Activated CD4-positive, alpha-beta T cell treated with anti-CD3 and anti-CD28 coated beads for 36 hours (primary cell): ENCODE results near the gene PODN. TPM values are rescaled to one million over a fixed set of nuclear protein-coding genes. Genes with fewer than 3 reads are reported as not detected.
A peak's percentile ranks its signal among the peaks of the same experiment; 100 is the strongest.

Experiments
- ATAC-seq: fragments of 200-7000 bp; cut with Tn5 transposase; one replicate; pipeline ENCODE4 v1.10.0; 2021; ENCODE audit warnings: mild to moderate bottlenecking, moderate library complexity
- CTCF ChIA-PET: fragments of 350-600 bp; sonication (Branson Sonifier 250); formaldehyde crosslinking; loops from one replicate; lab custom pipeline; 2021; ENCODE audit warnings: antibody characterized with exemption; lab: Charles Lee
- POLR2A ChIA-PET: fragments of 350-600 bp; sonication (Branson Sonifier 250); formaldehyde crosslinking; loops from one replicate; lab custom pipeline; 2021; ENCODE audit warnings: antibody characterized with exemption, inconsistent platforms; lab: Charles Lee
- DNase-seq: peaks from one replicate; pipeline ENCODE4 v3.0.0-alpha.2; 2020
- H3K27ac Mint-ChIP-seq: one replicate; pipeline ENCODE4 v1.8.0; 2021; ENCODE audit warnings: mixed read lengths
- H3K27me3 Mint-ChIP-seq: one replicate; pipeline ENCODE4 v1.8.0; 2021; ENCODE audit warnings: mixed read lengths
- H3K36me3 Mint-ChIP-seq: one replicate; pipeline ENCODE4 v1.8.0; 2021; ENCODE audit warnings: low read depth, mixed read lengths
- H3K4me1 Mint-ChIP-seq: one replicate; pipeline ENCODE4 v1.8.0; 2021; ENCODE audit warnings: mixed read lengths
- H3K4me3 Mint-ChIP-seq: one replicate; pipeline ENCODE4 v1.8.0; 2021; ENCODE audit warnings: mild to moderate bottlenecking, moderate library complexity, mixed read lengths
- H3K9me3 Mint-ChIP-seq: one replicate; pipeline ENCODE4 v1.8.0; 2021; ENCODE audit warnings: low read depth, mixed read lengths
- intact Hi-C, 2 experiments: fragments of 100-400 bp; cut with DNase I in 1 of 2; cut with micrococcal nuclease in 1 of 2; formaldehyde crosslinking; loops; one replicate each; pipeline versions ENCODE4 v1.14.2 to v1.15.1; 2022 to 2024; cut with DNase I, micrococcal nuclease
- total RNA-seq, 2 experiments: library from RNA; stranded (reverse); gene quantifications; one replicate each; pipeline ENCODE4 v1.2.3, GENCODE V29; 2021

PODN gene
- total RNA-seq, 2 experiments from 2014 or later: not detected

DNA sequence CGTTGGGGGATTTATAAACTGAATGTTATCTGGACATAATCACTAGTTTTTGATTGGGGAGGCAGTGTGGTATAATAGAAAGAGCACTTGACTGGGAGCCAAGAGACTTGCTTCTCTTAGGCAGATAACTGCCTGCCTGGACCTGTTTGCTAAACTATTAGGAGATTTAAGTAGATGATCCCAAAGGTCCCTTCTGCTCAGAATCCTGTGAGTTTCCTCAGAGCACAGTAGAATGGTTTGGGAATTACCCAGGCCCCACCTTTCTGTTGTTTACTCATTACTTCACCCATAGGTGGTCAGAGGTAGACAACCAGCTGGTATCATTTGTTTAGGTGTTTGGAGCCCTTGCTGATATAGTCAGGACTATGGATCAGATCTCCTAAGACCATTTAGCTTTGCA is 10.3 kb upstream of the PODN start:
- Mint-ChIP-seq H3K27me3 (no peaks in the 10 kb centered on the region), H3K4me3 (no peak overlapping the region), H3K36me3 (peaks cover 25% of the 10 kb centered on the region), H3K4me1 (peaks cover 10% of the 10 kb centered on the region), H3K27ac (no peak overlapping the region), H3K9me3 (no peaks in the 10 kb centered on the region)
- no peak for ATAC-seq
- DNase-seq: no peak
- intact Hi-C loops: no loop called here
- POLR2A ChIA-PET: no interaction called here
- CTCF ChIA-PET: interaction anchor here (1.0 kb wide), 1 partner anchor 37 kb away, joined by 3 read pairs; no protein-coding TSS in a partner anchor

DNA sequence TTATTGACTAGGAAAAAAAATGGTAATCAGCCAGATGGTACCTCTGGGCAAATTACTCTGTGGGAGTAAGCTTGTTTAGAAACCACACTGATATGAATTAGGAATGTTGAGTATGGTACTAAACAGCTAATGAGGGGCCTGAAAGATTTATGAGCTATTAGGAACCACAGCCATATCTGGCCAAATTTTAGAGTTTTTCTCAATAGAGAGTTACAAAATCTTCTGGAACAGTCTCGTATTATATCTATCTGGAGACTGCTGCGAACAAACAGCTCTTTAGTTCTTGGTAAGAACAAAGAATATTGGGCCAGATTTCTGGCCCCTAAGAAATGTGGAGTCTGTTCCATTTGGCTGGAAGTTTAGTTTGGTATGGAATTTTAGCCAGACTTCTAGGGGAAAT is 4.9 kb upstream of the PODN start:
- ATAC-seq: no peak
- no peaks in the 10 kb centered on the region for H3K4me1 Mint-ChIP-seq
- ChIA-PET CTCF (interaction anchor here (0.6 to 0.7 kb wide), 2 partner anchors 445 to 1406 kb away, joined by 3 read pairs; no protein-coding TSS in a partner anchor), POLR2A (no interaction called here)
- H3K36me3 Mint-ChIP-seq: peaks cover 11% of the 10 kb centered on the region
- no peak overlapping the region for H3K27ac Mint-ChIP-seq
- H3K27me3 Mint-ChIP-seq: peaks cover 16% of the 10 kb centered on the region
- H3K4me3 Mint-ChIP-seq: no peak overlapping the region
- intact Hi-C loops: no loop called here
- no peaks in the 10 kb centered on the region for H3K9me3 Mint-ChIP-seq
- no peak for DNase-seq

DNA sequence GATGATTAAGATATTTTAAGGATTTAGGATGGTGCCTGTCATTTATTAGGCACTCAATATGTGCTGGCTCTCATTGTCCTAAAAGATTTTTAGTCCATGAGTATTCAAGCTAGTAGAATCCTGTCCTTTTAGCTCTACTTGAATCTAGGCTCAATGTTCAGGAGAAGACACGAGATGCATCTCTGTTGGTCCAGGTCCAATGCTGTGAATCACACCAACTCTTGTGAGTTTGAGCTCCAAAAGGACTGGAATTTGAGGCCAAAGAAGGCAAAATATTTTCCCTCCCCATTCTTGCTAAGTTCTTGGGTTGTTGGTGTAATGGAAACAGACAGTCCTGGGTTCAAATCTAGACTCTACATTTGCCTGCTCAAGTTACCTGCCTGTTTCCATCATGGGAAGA is 1.4 kb upstream of the PODN start:
- DNase-seq (no peak), ATAC-seq (no peak)
- ChIA-PET POLR2A (interaction anchor here (0.8 kb wide), 1 partner anchor 46 kb away, joined by 3 read pairs; no protein-coding TSS in a partner anchor), CTCF (interaction anchor here (0.6 kb wide), 1 partner anchor 95 kb away, joined by 4 read pairs; no protein-coding TSS in a partner anchor)
- Mint-ChIP-seq H3K4me1 (peaks cover 4% of the 10 kb centered on the region), H3K4me3 (no peak overlapping the region), H3K36me3 (no peaks in the 10 kb centered on the region), H3K27ac (no peak overlapping the region), H3K9me3 (no peaks in the 10 kb centered on the region), H3K27me3 (peaks cover 33% of the 10 kb centered on the region)
- intact Hi-C loops: loop anchor here in 1 of 2 experiments (10.0 kb wide), 1 partner anchor 124 kb away; no protein-coding TSS in a partner anchor

DNA sequence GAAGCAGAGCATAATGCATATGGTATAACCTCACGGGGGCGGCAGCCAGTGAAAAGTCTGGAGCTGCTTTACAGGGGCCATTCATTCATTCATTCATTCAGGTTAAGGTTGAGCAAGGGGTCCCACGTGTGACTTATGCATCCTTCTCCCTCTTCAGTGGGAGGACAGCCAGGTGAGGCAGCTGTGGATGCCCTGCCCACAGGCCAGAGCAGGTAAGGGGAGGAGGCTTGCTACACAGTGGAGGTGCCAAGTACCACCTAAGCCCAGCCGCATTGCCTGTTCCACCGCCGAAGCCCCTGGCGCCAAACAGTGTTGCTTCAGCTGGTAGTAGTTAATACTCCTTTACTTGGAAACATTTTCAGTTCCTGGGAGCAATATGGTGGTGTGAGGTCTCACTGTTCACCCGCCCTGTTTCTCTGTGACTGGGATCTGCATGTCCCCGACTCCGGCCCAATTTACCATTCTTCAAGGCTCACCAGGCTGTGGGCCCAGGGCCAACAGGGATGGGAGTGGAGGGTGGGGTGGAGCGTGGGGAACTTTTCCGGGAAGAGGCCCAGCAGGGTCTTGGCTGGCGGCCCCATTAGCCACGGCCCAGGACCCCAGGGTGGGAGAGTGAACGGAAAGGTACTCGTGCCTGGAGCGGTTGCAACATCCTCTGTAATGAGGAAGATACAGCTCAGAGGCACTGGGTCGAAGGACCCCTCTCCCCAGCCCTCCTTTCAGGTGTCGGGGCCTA is 722 bp upstream of the PODN start:
- Mint-ChIP-seq H3K36me3 (no peaks in the 10 kb centered on the region), H3K4me1 (peaks cover 4% of the 10 kb centered on the region), H3K4me3 (no peak overlapping the region), H3K9me3 (no peaks in the 10 kb centered on the region), H3K27me3 (peaks cover 35% of the 10 kb centered on the region), H3K27ac (no peak overlapping the region)
- intact Hi-C loops: loop anchor here in 1 of 2 experiments (10.0 kb wide), 1 partner anchor 124 kb away; no protein-coding TSS in a partner anchor
- POLR2A ChIA-PET: no interaction called here
- no peak for ATAC-seq
- DNase-seq: no peak
- CTCF ChIA-PET: no interaction called here

DNA sequence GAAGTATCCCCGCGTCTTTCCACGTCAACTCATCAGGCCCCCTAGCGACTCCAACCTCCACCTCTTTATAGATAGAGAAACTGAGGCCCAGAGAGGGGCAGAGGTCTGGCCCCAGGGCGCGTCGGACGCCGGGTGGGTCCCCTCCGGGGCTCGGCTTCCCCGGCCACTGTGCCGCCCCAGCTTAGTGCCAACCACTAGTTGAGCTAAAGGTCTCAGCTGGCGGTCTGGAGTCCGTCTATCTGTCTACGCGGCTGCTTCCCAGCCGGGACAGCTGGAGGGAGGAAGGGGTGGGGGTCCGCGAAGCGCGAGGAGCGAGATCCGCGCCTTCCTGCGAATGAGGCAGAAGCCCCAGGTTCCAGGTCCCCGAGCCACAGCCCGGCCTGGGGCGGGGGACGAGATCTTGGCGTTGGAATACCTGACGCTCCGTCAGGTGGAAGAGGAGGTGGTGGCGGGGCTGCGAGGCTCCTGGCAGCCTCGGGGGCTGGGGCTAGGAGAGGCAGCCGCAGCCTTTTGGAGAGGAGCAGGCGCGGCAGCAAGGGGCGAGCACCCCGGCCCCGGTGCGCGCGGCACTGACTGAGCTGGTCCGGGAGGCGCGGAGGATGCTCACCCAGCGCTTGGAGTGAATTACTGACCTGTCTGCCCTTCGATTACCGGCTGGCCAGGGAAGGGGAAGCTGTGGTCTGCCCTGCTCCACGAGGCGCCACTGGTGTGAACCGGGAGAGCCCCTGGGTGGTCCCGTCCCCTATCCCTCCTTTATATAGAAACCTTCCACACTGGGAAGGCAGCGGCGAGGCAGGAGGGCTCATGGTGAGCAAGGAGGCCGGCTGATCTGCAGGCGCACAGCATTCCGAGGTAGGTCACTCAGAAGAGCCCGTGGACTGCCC is 937 bp downstream of the PODN start:
- Mint-ChIP-seq H3K4me1 (peaks cover 4% of the 10 kb centered on the region), H3K27me3 (peaks cover 37% of the 10 kb centered on the region), H3K27ac (no peak overlapping the region), H3K4me3 (peak overlapping the region; percentile 40), H3K9me3 (no peaks in the 10 kb centered on the region), H3K36me3 (no peaks in the 10 kb centered on the region)
- no peak for ATAC-seq
- ChIA-PET POLR2A (no interaction called here), CTCF (interaction anchor here (1.1 kb wide), 1 partner anchor 119 kb away, joined by 3 read pairs; no protein-coding TSS in a partner anchor)
- intact Hi-C loops: loop anchor here in 1 of 2 experiments (10.0 kb wide), 1 partner anchor 122 kb away; no protein-coding TSS in a partner anchor
- no peak for DNase-seq

DNA sequence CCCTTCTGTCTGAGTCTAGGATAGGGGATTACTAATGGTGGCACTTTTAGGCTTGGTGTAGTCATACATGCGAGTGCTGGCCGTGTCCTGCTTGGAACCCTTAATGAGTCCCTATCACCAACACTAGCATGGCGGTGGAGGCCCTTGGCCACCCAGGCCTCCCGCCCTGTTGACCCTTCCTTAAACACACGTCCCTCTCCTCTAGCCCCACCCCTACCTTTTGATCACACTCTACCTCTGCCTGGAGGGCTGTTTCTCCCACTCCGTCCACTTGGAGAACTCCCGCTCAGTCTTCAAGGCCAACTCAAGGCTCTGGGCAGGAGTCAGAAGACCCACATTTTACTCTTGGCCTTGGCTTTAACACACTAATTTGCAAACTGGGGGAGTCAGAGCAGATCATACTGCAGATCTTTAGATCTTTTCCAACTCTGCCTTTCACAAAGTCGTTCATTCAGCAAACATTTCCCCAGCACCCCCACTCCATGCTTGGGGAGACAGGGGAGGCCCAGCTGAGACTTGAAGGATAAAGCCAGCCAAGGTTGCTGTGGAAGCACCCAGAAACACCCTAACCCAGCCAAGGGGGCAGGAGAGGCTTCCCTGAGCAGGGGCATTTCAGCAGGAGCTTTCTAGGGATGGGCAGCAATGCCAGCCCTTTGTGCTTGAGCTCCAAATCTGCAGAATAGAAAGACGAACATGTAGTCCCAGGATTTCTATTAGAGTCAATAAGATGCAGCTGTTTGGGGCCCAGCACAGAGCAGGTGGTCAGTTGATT is 1.9 kb downstream of the PODN start:
- POLR2A ChIA-PET: no interaction called here
- intact Hi-C loops: loop anchor here in 1 of 2 experiments (10.0 kb wide), 1 partner anchor 121 kb away; no protein-coding TSS in a partner anchor
- Mint-ChIP-seq H3K9me3 (no peaks in the 10 kb centered on the region), H3K4me1 (peaks cover 4% of the 10 kb centered on the region), H3K4me3 (no peak overlapping the region), H3K27me3 (peaks cover 37% of the 10 kb centered on the region), H3K27ac (no peak overlapping the region), H3K36me3 (no peaks in the 10 kb centered on the region)
- no peak for DNase-seq
- ATAC-seq: no peak
- CTCF ChIA-PET: interaction anchor here (0.7 kb wide), 1 partner anchor 21 kb away, joined by 3 read pairs; no protein-coding TSS in a partner anchor

DNA sequence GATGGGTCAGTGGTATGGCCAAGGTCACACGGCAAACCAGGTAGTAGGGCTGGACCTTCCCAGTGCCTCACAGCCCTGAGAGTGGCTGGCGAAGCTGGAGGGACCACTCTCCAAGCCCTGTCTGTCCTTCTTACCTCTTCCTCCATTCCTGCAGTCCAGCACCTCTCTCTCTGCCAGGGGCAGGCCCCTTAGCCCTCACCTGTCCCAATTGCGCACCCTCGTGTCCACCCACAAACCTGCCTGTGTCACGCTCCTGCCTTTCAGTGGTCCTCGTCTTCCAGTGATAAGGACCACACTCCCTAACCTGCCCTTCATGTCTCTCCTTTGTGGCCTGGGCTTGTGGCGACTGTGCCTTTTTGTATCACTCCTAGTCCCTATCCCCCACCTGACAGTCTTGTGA is 3.4 kb downstream of the PODN start:
- no peak for ATAC-seq

DNA sequence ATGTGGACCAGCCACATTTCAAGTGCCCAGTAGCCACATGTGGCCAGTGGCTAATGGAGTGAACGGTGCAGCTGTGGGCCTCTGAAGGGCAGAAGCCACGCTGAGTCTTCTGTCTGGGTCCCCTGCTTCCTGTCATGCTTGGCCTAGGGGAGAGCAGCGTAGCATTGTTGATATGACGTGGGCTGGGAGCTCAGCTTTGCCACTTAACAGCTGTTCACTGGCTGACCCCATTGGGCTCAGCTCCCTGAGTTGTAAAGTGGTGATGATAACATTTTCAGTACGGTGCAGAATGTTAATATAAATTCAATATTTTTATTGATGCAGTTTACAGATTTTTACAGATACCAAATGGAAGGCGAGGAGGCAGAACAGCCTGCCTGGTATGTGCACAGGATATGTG is 4.5 kb downstream of the PODN start:
- peaks cover 23% of the 10 kb centered on the region for H3K27me3 Mint-ChIP-seq
- POLR2A ChIA-PET: no interaction called here
- intact Hi-C loops: loop anchor here in 1 of 2 experiments (10.0 kb wide), 1 partner anchor 118 kb away; no protein-coding TSS in a partner anchor
- no peak overlapping the region for H3K27ac Mint-ChIP-seq
- CTCF ChIA-PET: interaction anchor here (0.6 to 1.0 kb wide), 2 partner anchors 10 to 14 kb away, joined by 3 read pairs; no protein-coding TSS in a partner anchor
- H3K4me3 Mint-ChIP-seq: no peak overlapping the region
- H3K36me3 Mint-ChIP-seq: no peaks in the 10 kb centered on the region
- DNase-seq: no peak
- H3K9me3 Mint-ChIP-seq: no peaks in the 10 kb centered on the region
- H3K4me1 Mint-ChIP-seq: peaks cover 4% of the 10 kb centered on the region
- no peak for ATAC-seq

More for the DNA sequence above, 3.4 kb downstream of the PODN start:
- H3K27ac Mint-ChIP-seq: no peak overlapping the region
- intact Hi-C loops: loop anchor here in 1 of 2 experiments (10.0 kb wide), 1 partner anchor 119 kb away; no protein-coding TSS in a partner anchor
- CTCF ChIA-PET: no interaction called here
- POLR2A ChIA-PET: no interaction called here
- peaks cover 4% of the 10 kb centered on the region for H3K4me1 Mint-ChIP-seq
- H3K27me3 Mint-ChIP-seq: peaks cover 33% of the 10 kb centered on the region
- no peaks in the 10 kb centered on the region for H3K9me3 Mint-ChIP-seq
- no peaks in the 10 kb centered on the region for H3K36me3 Mint-ChIP-seq
- H3K4me3 Mint-ChIP-seq: no peak overlapping the region
- no peak for DNase-seq

DNA sequence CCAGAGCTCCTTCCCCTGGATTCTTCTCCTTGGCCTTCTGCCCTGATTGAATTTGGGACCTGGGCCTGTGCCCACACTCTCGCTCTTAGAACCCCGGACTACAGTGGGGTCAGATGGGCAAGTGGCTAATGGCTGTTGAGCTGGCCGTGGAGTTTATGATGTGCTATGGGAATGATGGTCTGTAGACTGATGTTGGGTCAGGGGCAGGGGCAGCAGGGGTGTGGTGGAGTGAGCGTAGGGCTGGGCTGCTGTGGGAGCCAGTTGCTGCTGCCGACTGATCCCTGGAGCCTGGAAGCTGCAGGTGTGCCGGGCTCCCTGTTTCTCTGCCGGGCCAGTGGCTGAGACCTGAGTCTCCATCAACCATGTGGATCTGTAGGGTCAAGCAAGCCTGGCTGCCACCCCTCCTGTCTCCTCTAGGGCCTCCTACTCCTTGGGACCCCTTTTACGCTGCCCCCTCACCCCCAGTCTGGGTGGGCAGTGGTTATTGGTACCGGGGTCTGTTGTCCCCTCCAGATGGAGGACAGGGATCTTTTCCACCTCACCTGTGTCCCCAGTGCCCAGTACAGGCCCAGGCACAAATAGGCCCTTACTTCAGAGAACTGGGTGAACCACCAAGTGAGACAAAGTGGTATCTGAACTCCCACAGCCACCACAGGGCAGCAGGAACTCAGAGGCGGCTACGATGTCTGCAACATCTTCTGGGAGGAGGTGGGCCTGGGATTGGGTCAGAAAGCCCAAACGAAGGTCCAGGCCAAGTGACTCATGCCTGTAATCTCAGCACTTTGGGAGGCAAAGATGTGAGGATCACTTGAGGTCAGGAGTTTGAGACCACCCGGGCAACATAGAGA is 5.1 kb downstream of the PODN start:
- intact Hi-C loops: loop anchor here in 1 of 2 experiments (10.0 kb wide), 1 partner anchor 118 kb away; no protein-coding TSS in a partner anchor
- CTCF ChIA-PET: interaction anchor here (0.6 to 1.0 kb wide), 3 partner anchors 9 to 14 kb away, joined by 3 read pairs; no protein-coding TSS in a partner anchor
- POLR2A ChIA-PET: no interaction called here
- peaks cover 21% of the 10 kb centered on the region for H3K27me3 Mint-ChIP-seq
- H3K9me3 Mint-ChIP-seq: no peaks in the 10 kb centered on the region
- H3K4me1 Mint-ChIP-seq: peaks cover 4% of the 10 kb centered on the region
- H3K4me3 Mint-ChIP-seq: no peak overlapping the region
- H3K36me3 Mint-ChIP-seq: no peaks in the 10 kb centered on the region
- no peak for DNase-seq
- ATAC-seq: no peak
- no peak overlapping the region for H3K27ac Mint-ChIP-seq

DNA sequence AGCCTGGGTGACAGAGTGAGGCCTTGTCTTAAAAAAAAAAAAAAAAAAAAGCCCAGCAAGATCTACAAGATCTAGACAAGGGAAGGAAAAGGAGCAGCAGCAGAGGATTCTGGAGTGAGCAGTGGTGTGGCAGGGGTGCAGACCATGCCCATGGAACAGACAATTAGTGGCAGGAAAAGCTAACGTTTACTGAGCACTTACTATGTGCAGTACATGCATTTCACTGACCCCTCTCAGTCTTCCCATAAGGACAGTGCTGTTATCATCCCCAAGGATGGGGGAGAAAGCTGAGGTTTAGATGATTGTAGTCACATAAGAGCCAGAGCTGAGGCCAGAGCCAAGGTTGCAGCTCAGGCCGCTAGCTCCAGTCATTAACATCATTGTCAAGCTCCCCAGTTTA is 5.9 kb downstream of the PODN start:
- DNase-seq (no peak), ATAC-seq (no peak)
- Mint-ChIP-seq H3K27me3 (peaks cover 21% of the 10 kb centered on the region), H3K4me3 (no peak overlapping the region), H3K4me1 (peaks cover 4% of the 10 kb centered on the region), H3K27ac (no peak overlapping the region), H3K9me3 (no peaks in the 10 kb centered on the region), H3K36me3 (no peaks in the 10 kb centered on the region)
- POLR2A ChIA-PET: interaction anchor here (0.6 kb wide), 1 partner anchor 293 kb away, joined by 6 read pairs; no protein-coding TSS in a partner anchor
- intact Hi-C loops: loop anchor here in 1 of 2 experiments (10.0 kb wide), 1 partner anchor 117 kb away; no protein-coding TSS in a partner anchor
- CTCF ChIA-PET: interaction anchor here (0.6 to 1.3 kb wide), 4 partner anchors 11 to 191 kb away, joined by 3 read pairs; no protein-coding TSS in a partner anchor
